GM12891 (cell line): ENCODE results near the gene ARHGEF17.

ENCODE experiments used
- DNase-seq: peaks from one replicate; pipeline ENCODE4 v3.0.0; 2011; ENCODE audit warnings: low spot score; ENCODE audit not compliant: insufficient read length
- FAIRE-seq: peaks from 2 replicates; lab custom pipeline; 2011; peaks lifted over from hg19 to GRCh38; lab: Jason Lieb, UNC
- PAX5 ChIP-seq: IDR thresholded peaks from 2 replicates; pipeline ENCODE4 v1.6.1; 2011; ENCODE audit warnings: low read length, moderate library complexity, mild to moderate bottlenecking; ENCODE audit not compliant: insufficient read depth, severe bottlenecking
- POLR2A ChIP-seq: IDR thresholded peaks from 2 replicates; pipeline ENCODE4 v1.6.1; 2011; ENCODE audit warnings: low read depth, low read length, control low read depth
- POLR2AphosphoS5 ChIP-seq: IDR thresholded peaks from 2 replicates; pipeline ENCODE4 v1.6.1; 2011; ENCODE audit warnings: low read depth, low read length, control low read depth
- POU2F2 ChIP-seq: IDR thresholded peaks from 2 replicates; pipeline ENCODE4 v1.6.1; 2011; ENCODE audit warnings: low read depth, mild to moderate bottlenecking, control low read depth, low read length, moderate library complexity
- SPI1 ChIP-seq: IDR thresholded peaks from 2 replicates; pipeline ENCODE4 v1.6.1; 2011; ENCODE audit warnings: low read depth, low read length, control low read depth
- TAF1 ChIP-seq: IDR thresholded peaks from 2 replicates; pipeline ENCODE4 v1.6.1; 2011; ENCODE audit warnings: low read depth, low read length, control low read depth

The ARHGEF17 gene

GRCh38 chr11:73291781-73292524, 16.1 kb upstream of the ARHGEF17 start:
- TF ChIP-seq POU2F2 (no peak), POLR2A (no peak), SPI1 (no peak), POLR2AphosphoS5 (no peak)
- no peak for DNase-seq
- no peak for FAIRE-seq

- DNase-seq = no peak
- TF ChIP-seq POLR2AphosphoS5 = no peak
- no peak for TF ChIP-seq SPI1
- TF ChIP-seq POLR2A = no peak
- TF ChIP-seq POU2F2 = no peak
- no peak for TF ChIP-seq PAX5
- TF ChIP-seq TAF1 = no peak
Observed at GRCh38 chr11:73292525-73292894, 15.6 kb upstream of the ARHGEF17 start.

GRCh38 chr11:73293356-73293936, 14.6 kb upstream of the ARHGEF17 start:
- no peak for FAIRE-seq
- no peak for DNase-seq

More at GRCh38 chr11:73292525-73292894, 15.6 kb upstream of the ARHGEF17 start:
- no peak for FAIRE-seq

GRCh38 chr11:73294604-73295003, 13.5 kb upstream of the ARHGEF17 start:
- FAIRE-seq = no peak
- no peak for TF ChIP-seq SPI1
- no peak for TF ChIP-seq POU2F2
- no peak for TF ChIP-seq POLR2AphosphoS5
- TF ChIP-seq POLR2A = no peak
- DNase-seq = no peak

More at GRCh38 chr11:73293356-73293936, 14.6 kb upstream of the ARHGEF17 start:
- TF ChIP-seq SPI1 = no peak
- TF ChIP-seq POLR2A = no peak
- no peak for TF ChIP-seq TAF1
- no peak for TF ChIP-seq POLR2AphosphoS5
- TF ChIP-seq POU2F2 = no peak
- TF ChIP-seq PAX5 = no peak

- no peak for TF ChIP-seq PAX5
- TF ChIP-seq POU2F2 = no peak
- TF ChIP-seq SPI1 = no peak
- TF ChIP-seq POLR2AphosphoS5 = no peak
- no peak for TF ChIP-seq POLR2A
- no peak for TF ChIP-seq TAF1
- DNase-seq = peak; percentile 73
- peak; percentile 88 for FAIRE-seq
Observed at GRCh38 chr11:73295241-73295995, 12.7 kb upstream of the ARHGEF17 start.

- FAIRE-seq = no peak
- TF ChIP-seq TAF1 (no peak), PAX5 (no peak), POLR2A (no peak), SPI1 (no peak), POLR2AphosphoS5 (no peak), POU2F2 (no peak)
- DNase-seq = no peak
Observed at GRCh38 chr11:73295996-73296318, 12.1 kb upstream of the ARHGEF17 start.

- no peak for DNase-seq
- FAIRE-seq = no peak
- no peak for TF ChIP-seq SPI1
- no peak for TF ChIP-seq POLR2A
- no peak for TF ChIP-seq POLR2AphosphoS5
- no peak for TF ChIP-seq POU2F2
- no peak for TF ChIP-seq PAX5
- TF ChIP-seq TAF1 = no peak
Observed at GRCh38 chr11:73296501-73297230, 11.4 kb upstream of the ARHGEF17 start.

- no peak for TF ChIP-seq SPI1
- TF ChIP-seq POLR2AphosphoS5 = no peak
- TF ChIP-seq PAX5 = no peak
- no peak for TF ChIP-seq POLR2A
- TF ChIP-seq POU2F2 = no peak
- no peak for TF ChIP-seq TAF1
- DNase-seq (no peak), FAIRE-seq (no peak)
Observed at GRCh38 chr11:73297231-73297590, 10.9 kb upstream of the ARHGEF17 start.

GRCh38 chr11:73297702-73298101, 10.4 kb upstream of the ARHGEF17 start:
- TF ChIP-seq TAF1 = no peak
- no peak for TF ChIP-seq SPI1
- no peak for TF ChIP-seq POLR2AphosphoS5
- TF ChIP-seq PAX5 = no peak
- no peak for TF ChIP-seq POLR2A
- TF ChIP-seq POU2F2 = no peak
- DNase-seq (no peak), FAIRE-seq (no peak)

- TF ChIP-seq SPI1 = no peak
- no peak for TF ChIP-seq PAX5
- no peak for TF ChIP-seq POLR2AphosphoS5
- TF ChIP-seq POLR2A = no peak
- no peak for TF ChIP-seq TAF1
- no peak for TF ChIP-seq POU2F2
- FAIRE-seq (no peak), DNase-seq (no peak)
Observed at GRCh38 chr11:73298233-73298632, 9.8 kb upstream of the ARHGEF17 start.
